Measurements from ENCODE around the gene LAMTOR2.

DNA sequence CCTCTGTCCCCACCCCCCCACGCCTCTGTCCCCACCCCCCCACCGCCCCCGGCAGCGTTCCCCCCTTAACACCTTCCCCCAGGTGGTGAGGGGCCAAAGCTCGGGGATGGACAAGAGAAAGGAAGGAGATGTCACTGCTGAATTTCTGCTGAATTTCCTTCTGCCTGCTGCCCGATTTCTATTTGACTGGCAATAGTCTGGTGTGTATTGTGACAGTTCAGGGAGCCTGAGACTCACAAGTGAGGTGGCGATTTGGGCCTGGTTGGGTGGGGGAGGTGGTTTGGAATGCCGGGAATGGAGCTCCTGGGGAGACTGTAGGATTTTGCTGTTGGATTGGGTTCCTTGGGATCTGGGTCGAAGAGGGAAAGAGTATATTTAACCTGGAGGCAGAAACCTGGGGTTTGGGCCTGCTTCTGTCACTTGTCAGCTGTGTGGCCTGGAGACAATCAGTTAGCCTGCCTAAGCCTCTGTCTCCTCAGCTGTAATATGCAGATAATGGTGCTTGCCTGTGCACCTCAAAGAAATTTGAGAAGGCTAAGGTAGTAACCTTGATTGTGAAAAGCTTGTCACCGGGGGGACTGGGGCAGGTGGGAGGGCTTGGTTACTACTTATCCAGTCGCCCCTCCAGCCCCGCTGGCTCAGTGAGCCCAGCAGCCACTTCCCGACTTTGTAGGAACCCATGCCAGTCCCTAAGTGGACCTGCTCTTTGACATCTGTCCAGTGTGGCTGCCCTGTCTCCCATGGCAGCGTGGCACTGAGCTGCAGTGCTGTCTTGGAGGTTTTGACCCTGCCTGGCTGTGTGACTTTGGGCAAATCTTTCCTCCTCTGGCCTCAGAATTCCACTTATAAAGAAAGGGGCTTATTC, 52.3 kb downstream of the LAMTOR2 start:
- TF ChIP-seq, protein P1, sequence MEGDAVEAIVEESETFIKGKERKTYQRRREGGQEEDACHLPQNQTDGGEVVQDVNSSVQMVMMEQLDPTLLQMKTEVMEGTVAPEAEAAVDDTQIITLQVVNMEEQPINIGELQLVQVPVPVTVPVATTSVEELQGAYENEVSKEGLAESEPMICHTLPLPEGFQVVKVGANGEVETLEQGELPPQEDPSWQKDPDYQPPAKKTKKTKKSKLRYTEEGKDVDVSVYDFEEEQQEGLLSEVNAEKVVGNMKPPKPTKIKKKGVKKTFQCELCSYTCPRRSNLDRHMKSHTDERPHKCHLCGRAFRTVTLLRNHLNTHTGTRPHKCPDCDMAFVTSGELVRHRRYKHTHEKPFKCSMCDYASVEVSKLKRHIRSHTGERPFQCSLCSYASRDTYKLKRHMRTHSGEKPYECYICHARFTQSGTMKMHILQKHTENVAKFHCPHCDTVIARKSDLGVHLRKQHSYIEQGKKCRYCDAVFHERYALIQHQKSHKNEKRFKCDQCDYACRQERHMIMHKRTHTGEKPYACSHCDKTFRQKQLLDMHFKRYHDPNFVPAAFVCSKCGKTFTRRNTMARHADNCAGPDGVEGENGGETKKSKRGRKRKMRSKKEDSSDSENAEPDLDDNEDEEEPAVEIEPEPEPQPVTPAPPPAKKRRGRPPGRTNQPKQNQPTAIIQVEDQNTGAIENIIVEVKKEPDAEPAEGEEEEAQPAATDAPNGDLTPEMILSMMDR (conservative IDR thresholded peaks at IDR 0.05): no peak
- no peak for TF ChIP-seq ZFX (IDR thresholded peaks at IDR 0.05)

Measured in C4-2B (cell line).